Fibroblast of lung (primary cell): Measurements from ENCODE around the gene ALDOB.

Experiments used
- CTCF ChIP-seq, 2 donors: IDR thresholded peaks in 1 of 2; conservative IDR thresholded peaks in 1 of 2; 1 replicate in 1 of 2; 2 replicates in 1 of 2; pipeline ENCODE4 v1.5.1; 2011 to 2012; ENCODE audit warnings: low read length in 2 of 2, control low read depth in 1 of 2, inconsistent platforms in 1 of 2, low read depth in 1 of 2, mild to moderate bottlenecking in 1 of 2
- EZH2 ChIP-seq: IDR thresholded peaks from 2 replicates; pipeline ENCODE4 v1.5.1; 2012; ENCODE audit warnings: low read length, control low read depth, mild to moderate bottlenecking; ENCODE audit errors: missing control alignments

- TF ChIP-seq CTCF (conservative IDR thresholded peaks at IDR 0.05 in 1 of 2, IDR thresholded peaks at IDR 0.05 in 1 of 2; ENCODE audit: low read depth in 1 of 2, low read length in 2 of 2), result no peak
- TF ChIP-seq EZH2, result no peak
Measured at GRCh38 chr9:101427358-101427757, 8.2 kb downstream of the ALDOB start.
